K562 (cell line): ENCODE data around the gene CYB5R4.
"Not testable (repeated sequence)": the region's sequence is repeated elsewhere in the genome, so short reads cannot be mapped to it uniquely, and the experiment has no call there.

ENCODE experiments used
- ESRRB ChIP-seq: fragments of 250-450 bp; sonication (Bioruptor Pico); IDR thresholded peaks from 2 replicates; pipeline ENCODE4 v1.5.0; 2020; ENCODE audit warnings: mild to moderate bottlenecking, moderate library complexity, borderline replicate concordance
- FUS ChIP-seq: fragments of 200-400 bp; formaldehyde crosslinking; optimal IDR thresholded peaks from 2 replicates; pipeline ENCODE3; 2017; ENCODE audit warnings: low read depth, low read length
- GATAD2B ChIP-seq: fragments of 450-650 bp; IDR thresholded peaks from 2 replicates; pipeline ENCODE4 v1.6.1; 2017; ENCODE audit warnings: mild to moderate bottlenecking, borderline replicate concordance
- POLR2A ChIP-seq: fragments of 450-650 bp; conservative IDR thresholded peaks from 2 replicates; pipeline ENCODE4 v1.6.1; 2016
- RFX1 ChIP-seq: fragments of 450-650 bp; IDR thresholded peaks from 2 replicates; pipeline ENCODE4 v1.6.1; 2016; ENCODE audit warnings: mild to moderate bottlenecking, moderate library complexity
- ZNF165 ChIP-seq: fragments of 250-450 bp; sonication (Bioruptor Pico); IDR thresholded peaks from 2 replicates; pipeline ENCODE4 v1.4.0; 2020; ENCODE audit warnings: borderline replicate concordance
- ZNF24 ChIP-seq: fragments of 450-650 bp; IDR thresholded peaks from 2 replicates; pipeline ENCODE4 v1.6.1; 2016
- TF ChIP-seq, protein P1 (sequence below): sonication (generic); formaldehyde crosslinking; IDR thresholded peaks from 2 replicates; pipeline ENCODE4 v1.8.1; 2023; ENCODE audit warnings: mild to moderate bottlenecking, missing genetic modification reagents
- TF ChIP-seq, protein P2 (sequence below): sonication (generic); formaldehyde crosslinking; IDR thresholded peaks from 2 replicates; pipeline ENCODE4 v1.8.0; 2022; ENCODE audit warnings: mild to moderate bottlenecking, missing genetic modification reagents
- TF ChIP-seq, protein P3 (sequence below): fragments of 250-450 bp; sonication (Bioruptor Pico); IDR thresholded peaks from 2 replicates; pipeline ENCODE4 v1.8.0; 2021; ENCODE audit warnings: borderline replicate concordance, mild to moderate bottlenecking, moderate library complexity; ENCODE audit not compliant: poor library complexity, severe bottlenecking
- TF ChIP-seq, protein P4 (sequence below): fragments of 450-650 bp; formaldehyde crosslinking; IDR thresholded peaks from 2 replicates; pipeline ENCODE4 v1.4.0; 2022; ENCODE audit warnings: mild to moderate bottlenecking, moderate library complexity
- TF ChIP-seq, protein P5 (sequence below), 3 experiments: IDR thresholded peaks in 2 of 3; conservative IDR thresholded peaks in 1 of 3; 2 replicates each; pipeline ENCODE4 v1.5.1; 2011 to 2012; ENCODE audit warnings: low read length in 3 of 3, mild to moderate bottlenecking in 3 of 3, control low read depth in 2 of 3, improper control_type of control experiment in 1 of 3, inconsistent platforms in 1 of 3, low read depth in 1 of 3, mixed read lengths in 1 of 3, moderate library complexity in 1 of 3; ENCODE audit not compliant: insufficient read depth in 2 of 3

DNA sequence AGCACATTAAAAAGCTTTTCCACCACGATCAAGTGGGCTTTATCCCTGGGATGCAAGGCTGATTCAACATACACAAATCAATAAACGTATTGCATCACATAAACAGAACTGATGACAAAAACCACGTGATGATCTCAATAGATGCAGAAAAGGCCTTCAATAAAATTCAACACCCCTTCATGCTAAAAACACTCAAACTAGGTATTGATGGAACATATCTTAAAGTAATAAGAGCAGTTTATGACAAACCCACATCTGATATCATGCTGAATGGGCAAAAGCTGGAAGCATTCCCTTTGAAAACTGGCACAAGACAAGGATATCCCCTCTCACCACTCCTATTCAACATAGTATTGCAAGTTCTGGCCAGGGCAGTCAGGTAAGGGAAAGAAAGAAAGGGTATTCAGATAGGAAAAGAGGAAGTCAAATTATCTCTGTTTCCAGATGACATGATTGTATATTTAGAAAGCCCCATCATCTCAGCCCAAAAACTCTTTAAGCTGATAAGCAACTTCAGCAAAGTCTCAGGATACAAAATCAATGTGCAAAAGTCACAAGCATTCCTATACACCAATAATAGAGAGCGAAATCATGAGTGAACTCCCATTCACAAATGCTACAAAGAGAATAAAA is 86.8 kb downstream of the CYB5R4 start:
- TF ChIP-seq, protein P1, sequence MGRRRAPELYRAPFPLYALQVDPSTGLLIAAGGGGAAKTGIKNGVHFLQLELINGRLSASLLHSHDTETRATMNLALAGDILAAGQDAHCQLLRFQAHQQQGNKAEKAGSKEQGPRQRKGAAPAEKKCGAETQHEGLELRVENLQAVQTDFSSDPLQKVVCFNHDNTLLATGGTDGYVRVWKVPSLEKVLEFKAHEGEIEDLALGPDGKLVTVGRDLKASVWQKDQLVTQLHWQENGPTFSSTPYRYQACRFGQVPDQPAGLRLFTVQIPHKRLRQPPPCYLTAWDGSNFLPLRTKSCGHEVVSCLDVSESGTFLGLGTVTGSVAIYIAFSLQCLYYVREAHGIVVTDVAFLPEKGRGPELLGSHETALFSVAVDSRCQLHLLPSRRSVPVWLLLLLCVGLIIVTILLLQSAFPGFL (CRISPR knock-in tag), result not testable (repeated sequence)
- not testable (repeated sequence) for TF ChIP-seq ZNF165 (CRISPR knock-in tag); GATAD2B; POLR2A; RFX1; ZNF24; FUS; ESRRB (CRISPR knock-in tag)
- TF ChIP-seq, protein P2, sequence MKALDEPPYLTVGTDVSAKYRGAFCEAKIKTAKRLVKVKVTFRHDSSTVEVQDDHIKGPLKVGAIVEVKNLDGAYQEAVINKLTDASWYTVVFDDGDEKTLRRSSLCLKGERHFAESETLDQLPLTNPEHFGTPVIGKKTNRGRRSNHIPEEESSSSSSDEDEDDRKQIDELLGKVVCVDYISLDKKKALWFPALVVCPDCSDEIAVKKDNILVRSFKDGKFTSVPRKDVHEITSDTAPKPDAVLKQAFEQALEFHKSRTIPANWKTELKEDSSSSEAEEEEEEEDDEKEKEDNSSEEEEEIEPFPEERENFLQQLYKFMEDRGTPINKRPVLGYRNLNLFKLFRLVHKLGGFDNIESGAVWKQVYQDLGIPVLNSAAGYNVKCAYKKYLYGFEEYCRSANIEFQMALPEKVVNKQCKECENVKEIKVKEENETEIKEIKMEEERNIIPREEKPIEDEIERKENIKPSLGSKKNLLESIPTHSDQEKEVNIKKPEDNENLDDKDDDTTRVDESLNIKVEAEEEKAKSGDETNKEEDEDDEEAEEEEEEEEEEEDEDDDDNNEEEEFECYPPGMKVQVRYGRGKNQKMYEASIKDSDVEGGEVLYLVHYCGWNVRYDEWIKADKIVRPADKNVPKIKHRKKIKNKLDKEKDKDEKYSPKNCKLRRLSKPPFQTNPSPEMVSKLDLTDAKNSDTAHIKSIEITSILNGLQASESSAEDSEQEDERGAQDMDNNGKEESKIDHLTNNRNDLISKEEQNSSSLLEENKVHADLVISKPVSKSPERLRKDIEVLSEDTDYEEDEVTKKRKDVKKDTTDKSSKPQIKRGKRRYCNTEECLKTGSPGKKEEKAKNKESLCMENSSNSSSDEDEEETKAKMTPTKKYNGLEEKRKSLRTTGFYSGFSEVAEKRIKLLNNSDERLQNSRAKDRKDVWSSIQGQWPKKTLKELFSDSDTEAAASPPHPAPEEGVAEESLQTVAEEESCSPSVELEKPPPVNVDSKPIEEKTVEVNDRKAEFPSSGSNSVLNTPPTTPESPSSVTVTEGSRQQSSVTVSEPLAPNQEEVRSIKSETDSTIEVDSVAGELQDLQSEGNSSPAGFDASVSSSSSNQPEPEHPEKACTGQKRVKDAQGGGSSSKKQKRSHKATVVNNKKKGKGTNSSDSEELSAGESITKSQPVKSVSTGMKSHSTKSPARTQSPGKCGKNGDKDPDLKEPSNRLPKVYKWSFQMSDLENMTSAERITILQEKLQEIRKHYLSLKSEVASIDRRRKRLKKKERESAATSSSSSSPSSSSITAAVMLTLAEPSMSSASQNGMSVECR (CRISPR knock-in tag), result not testable (repeated sequence)
- TF ChIP-seq, protein P3, sequence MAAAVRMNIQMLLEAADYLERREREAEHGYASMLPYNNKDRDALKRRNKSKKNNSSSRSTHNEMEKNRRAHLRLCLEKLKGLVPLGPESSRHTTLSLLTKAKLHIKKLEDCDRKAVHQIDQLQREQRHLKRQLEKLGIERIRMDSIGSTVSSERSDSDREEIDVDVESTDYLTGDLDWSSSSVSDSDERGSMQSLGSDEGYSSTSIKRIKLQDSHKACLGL (CRISPR knock-in tag), result not testable (repeated sequence)
- TF ChIP-seq, protein P4, sequence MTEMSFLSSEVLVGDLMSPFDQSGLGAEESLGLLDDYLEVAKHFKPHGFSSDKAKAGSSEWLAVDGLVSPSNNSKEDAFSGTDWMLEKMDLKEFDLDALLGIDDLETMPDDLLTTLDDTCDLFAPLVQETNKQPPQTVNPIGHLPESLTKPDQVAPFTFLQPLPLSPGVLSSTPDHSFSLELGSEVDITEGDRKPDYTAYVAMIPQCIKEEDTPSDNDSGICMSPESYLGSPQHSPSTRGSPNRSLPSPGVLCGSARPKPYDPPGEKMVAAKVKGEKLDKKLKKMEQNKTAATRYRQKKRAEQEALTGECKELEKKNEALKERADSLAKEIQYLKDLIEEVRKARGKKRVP, result not testable (repeated sequence)
- TF ChIP-seq, protein P5, sequence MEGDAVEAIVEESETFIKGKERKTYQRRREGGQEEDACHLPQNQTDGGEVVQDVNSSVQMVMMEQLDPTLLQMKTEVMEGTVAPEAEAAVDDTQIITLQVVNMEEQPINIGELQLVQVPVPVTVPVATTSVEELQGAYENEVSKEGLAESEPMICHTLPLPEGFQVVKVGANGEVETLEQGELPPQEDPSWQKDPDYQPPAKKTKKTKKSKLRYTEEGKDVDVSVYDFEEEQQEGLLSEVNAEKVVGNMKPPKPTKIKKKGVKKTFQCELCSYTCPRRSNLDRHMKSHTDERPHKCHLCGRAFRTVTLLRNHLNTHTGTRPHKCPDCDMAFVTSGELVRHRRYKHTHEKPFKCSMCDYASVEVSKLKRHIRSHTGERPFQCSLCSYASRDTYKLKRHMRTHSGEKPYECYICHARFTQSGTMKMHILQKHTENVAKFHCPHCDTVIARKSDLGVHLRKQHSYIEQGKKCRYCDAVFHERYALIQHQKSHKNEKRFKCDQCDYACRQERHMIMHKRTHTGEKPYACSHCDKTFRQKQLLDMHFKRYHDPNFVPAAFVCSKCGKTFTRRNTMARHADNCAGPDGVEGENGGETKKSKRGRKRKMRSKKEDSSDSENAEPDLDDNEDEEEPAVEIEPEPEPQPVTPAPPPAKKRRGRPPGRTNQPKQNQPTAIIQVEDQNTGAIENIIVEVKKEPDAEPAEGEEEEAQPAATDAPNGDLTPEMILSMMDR (IDR thresholded peaks at IDR 0.05 in 2 of 3, conservative IDR thresholded peaks at IDR 0.05 in 1 of 3; ENCODE audit: insufficient read depth in 2 of 3, low read depth in 1 of 3, low read length in 3 of 3), result not testable (repeated sequence)
